GM12878 (cell line): Measurements from ENCODE around the gene P4HTM. TPM values are rescaled to one million over a fixed set of nuclear protein-coding genes. Genes with fewer than 3 reads are reported as not detected.

ENCODE experiments used
- BACH1 ChIP-seq: fragments of 450-650 bp; IDR thresholded peaks from 2 replicates; pipeline ENCODE4 v1.6.1; 2017; ENCODE audit warnings: mild to moderate bottlenecking, borderline replicate concordance
- CBX3 ChIP-seq: fragments of 200-600 bp; sonication (generic); IDR thresholded peaks from 2 replicates; pipeline ENCODE4 v1.6.1; 2016; ENCODE audit warnings: low read depth, borderline replicate concordance
- CHD2 ChIP-seq: IDR thresholded peaks from 2 replicates; pipeline ENCODE4 v1.6.1; 2011; ENCODE audit warnings: low read depth, low read length, improper control_type of control experiment, borderline replicate concordance
- CREB1 ChIP-seq: IDR thresholded peaks from 2 replicates; pipeline ENCODE4 v1.6.1; 2012; ENCODE audit warnings: low read depth, mild to moderate bottlenecking, inconsistent platforms
- CUX1 ChIP-seq: IDR thresholded peaks from 2 replicates; pipeline ENCODE4 v1.6.1; 2012; ENCODE audit warnings: improper control_type of control experiment, low read depth, low read length; ENCODE audit not compliant: insufficient replicate concordance
- ETV6 ChIP-seq, 2 experiments: fragments of 450-650 bp in 1 of 2; IDR thresholded peaks in 1 of 2; conservative IDR thresholded peaks in 1 of 2; 2 replicates each; pipeline ENCODE4 v1.6.1; 2014; ENCODE audit warnings: antibody characterized with exemption in 1 of 2, borderline replicate concordance in 1 of 2, low read depth in 1 of 2, mild to moderate bottlenecking in 1 of 2, moderate library complexity in 1 of 2
- HDAC6 ChIP-seq: fragments of 200-600 bp; sonication (generic); IDR thresholded peaks from one replicate; pipeline ENCODE4 v1.8.0; 2017; ENCODE audit warnings: antibody characterized with exemption; ENCODE audit not compliant: unreplicated experiment
- IRF5 ChIP-seq: fragments of 450-650 bp; IDR thresholded peaks from 2 replicates; pipeline ENCODE4 v1.6.1; 2017; ENCODE audit warnings: borderline replicate concordance
- MEF2B ChIP-seq: fragments of 450-650 bp; IDR thresholded peaks from 2 replicates; pipeline ENCODE4 v1.6.1; 2018; ENCODE audit warnings: mild to moderate bottlenecking, moderate library complexity; ENCODE audit not compliant: partially characterized antibody, poor library complexity, severe bottlenecking
- MYB ChIP-seq: fragments of 150-350 bp; IDR thresholded peaks from 2 replicates; pipeline ENCODE4 v1.6.1; 2014; ENCODE audit warnings: mild to moderate bottlenecking, low read depth, low read length, borderline replicate concordance
- POLR2AphosphoS2 ChIP-seq: IDR thresholded peaks from 2 replicates; pipeline ENCODE4 v1.6.1; 2011; ENCODE audit warnings: low read depth, mild to moderate bottlenecking, low read length, improper control_type of control experiment, moderate library complexity
- SIN3A ChIP-seq: IDR thresholded peaks from 2 replicates; pipeline ENCODE4 v1.6.1; 2012; ENCODE audit warnings: low read depth, low read length, improper control_type of control experiment
- SIX5 ChIP-seq: IDR thresholded peaks from 2 replicates; pipeline ENCODE4 v1.6.1; 2011; ENCODE audit warnings: mild to moderate bottlenecking, low read depth, low read length, moderate library complexity; ENCODE audit not compliant: severe bottlenecking
- STAT1 ChIP-seq: fragments of 450-650 bp; conservative IDR thresholded peaks from 2 replicates; pipeline ENCODE4 v1.6.1; 2014; ENCODE audit warnings: antibody characterized with exemption, mild to moderate bottlenecking
- SUPT20H ChIP-seq: IDR thresholded peaks from 2 replicates; pipeline ENCODE4 v1.6.1; 2011; ENCODE audit warnings: low read depth, mild to moderate bottlenecking, low read length, moderate library complexity, borderline replicate concordance; ENCODE audit not compliant: control insufficient read depth
- TBL1XR1 ChIP-seq: IDR thresholded peaks from 2 replicates; pipeline ENCODE4 v1.6.1; 2012; ENCODE audit warnings: low read depth, low read length, improper control_type of control experiment
- TCF7 ChIP-seq: IDR thresholded peaks from 2 replicates; pipeline ENCODE4 v1.6.1; 2014; ENCODE audit warnings: antibody characterized with exemption, borderline replicate concordance
- ZBED1 ChIP-seq: IDR thresholded peaks from 2 replicates; pipeline ENCODE4 v1.6.1; 2016; ENCODE audit warnings: borderline replicate concordance
- ZSCAN29 ChIP-seq: fragments of 450-650 bp; IDR thresholded peaks from 2 replicates; pipeline ENCODE4 v1.6.1; 2017; ENCODE audit warnings: mild to moderate bottlenecking, moderate library complexity
- polyA plus RNA-seq, 11 experiments: library from polyadenylated mRNA; depleted of rRNA in 4 of 11; unstranded in 6 of 11; stranded (reverse) in 5 of 11; fragments of >200 nt; fragmentation: Nextera tagmentation in 4 of 11; fragmentation: Illumina TruSeq in 1 of 11; extraction: Ambion mirVana in 4 of 11; extraction: Trizol in 1 of 11; gene quantifications; 1 replicate in 1 of 11; 2 replicates in 10 of 11; pipeline versions ENCODE4 v1.2.1 to v1.2.3, GENCODE V29; 2011 to 2016; ENCODE audit warnings: inconsistent platforms in 2 of 11, missing spikeins in 2 of 11, low read depth in 1 of 11
- total RNA-seq, 4 experiments: library from RNA; depleted of rRNA in 3 of 4; stranded (reverse); fragments of >200 nt in 3 of 4; fragmentation: Illumina TruSeq in 1 of 4; extraction: Trizol in 1 of 4; gene quantifications; 2 replicates each; pipeline versions ENCODE4 v1.2.1 to v1.2.3, GENCODE V29; 2013 to 2021
- TF ChIP-seq, protein P1 (sequence below): IDR thresholded peaks from 2 replicates; pipeline ENCODE4 v1.6.1; 2012; ENCODE audit warnings: low read depth, low read length, improper control_type of control experiment

P4HTM gene
- total and polyA plus RNA-seq, 10 of the 15 experiments (the other 5 are each of a cell fraction or from before 2014, with no cell fraction given): 0.76 to 28.8 (median 22.9) TPM

DNA sequence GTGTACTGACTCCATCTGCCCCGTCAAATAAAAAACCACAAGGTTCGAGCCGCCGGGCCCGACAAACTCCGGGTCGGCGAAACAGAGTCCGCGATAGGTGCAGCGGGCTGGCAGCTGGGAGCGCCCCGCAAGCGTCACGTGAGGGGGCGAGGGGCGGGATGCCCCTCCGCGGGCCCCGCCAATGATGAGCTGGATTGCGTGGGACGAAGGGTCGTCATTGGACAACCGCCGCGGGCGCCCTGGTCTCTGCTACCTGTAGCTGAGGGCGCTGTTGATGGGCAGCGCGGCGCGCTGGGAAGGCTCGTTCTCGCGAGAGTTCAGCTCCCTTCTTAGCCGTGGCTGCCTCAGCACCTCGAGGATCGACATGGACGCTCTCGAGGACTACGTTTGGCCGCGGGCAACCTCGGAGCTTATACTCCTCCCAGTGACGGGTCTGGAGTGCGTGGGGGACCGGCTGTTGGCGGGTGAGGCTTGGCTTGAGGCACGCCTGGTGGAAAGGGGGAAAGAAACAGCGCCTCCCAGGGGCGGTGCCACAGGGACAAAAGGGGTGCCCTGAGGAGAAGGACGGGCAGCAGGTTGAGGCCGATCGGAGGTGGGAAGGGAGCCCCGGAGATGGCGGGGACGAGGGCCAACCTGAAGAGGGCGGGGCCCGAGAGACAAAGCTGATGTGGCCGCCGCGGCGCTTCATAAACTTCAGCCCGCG is 17.2 kb downstream of the P4HTM start, which contains the start of gene WDR6 (continued):
- TF ChIP-seq CUX1: no peak
- TF ChIP-seq MYB: no peak
- TF ChIP-seq CHD2: peak; percentile 99
- TF ChIP-seq BACH1: peak; percentile 25; the same call in 1 of the 2 replicates
- TF ChIP-seq IRF5: peak; percentile 82; the same call in 1 of the 2 replicates
- no peak; the same call in 1 of the 2 replicates for TF ChIP-seq TBL1XR1
- TF ChIP-seq POLR2AphosphoS2: peak; percentile 96; the same call in 1 of the 2 replicates
- no peak for TF ChIP-seq SIX5
- TF ChIP-seq ZSCAN29: no peak
- TF ChIP-seq HDAC6: peak; percentile 49
- peak; percentile 30; the same call in 1 of the 2 replicates for TF ChIP-seq ZBED1
- TF ChIP-seq STAT1: no peak; the same call in 1 of the 2 replicates
- peak; percentile 76; the same call in 1 of the 2 replicates for TF ChIP-seq CREB1
- TF ChIP-seq SUPT20H: no peak
- no peak for TF ChIP-seq CBX3
- TF ChIP-seq TCF7: no peak
- TF ChIP-seq, protein P1, sequence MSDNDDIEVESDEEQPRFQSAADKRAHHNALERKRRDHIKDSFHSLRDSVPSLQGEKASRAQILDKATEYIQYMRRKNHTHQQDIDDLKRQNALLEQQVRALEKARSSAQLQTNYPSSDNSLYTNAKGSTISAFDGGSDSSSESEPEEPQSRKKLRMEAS: peak; percentile 93
- TF ChIP-seq ETV6 (conservative IDR thresholded peaks at IDR 0.05 in 1 of 2, IDR thresholded peaks at IDR 0.05 in 1 of 2; ENCODE audit: borderline replicate concordance in 1 of 2, low read depth in 1 of 2): no peak
- TF ChIP-seq SIN3A: 0 out of 2 replicates have a peak, but pooled peaks have one; percentile 46
- TF ChIP-seq MEF2B: no peak
